MCF 10A (cell line): ENCODE measurements around the gene PTH2. TPM values are rescaled to one million over a fixed set of nuclear protein-coding genes. Genes with fewer than 3 reads are reported as not detected.

Experiments used
- BruUV-seq: library from RNA; stranded (reverse); fragments of 400-500 nt; replicated peaks from 2 replicates; lab custom pipeline; 2021; lab: Mats Ljungman, UMichigan
- CTCF ChIA-PET: fragments of 300-600 bp; sonication (Branson Sonifier 250); formaldehyde crosslinking; extraction: SDS; loops from one replicate; lab custom pipeline; 2021; ENCODE audit warnings: antibody characterized with exemption, inconsistent platforms; lab: Yijun Ruan, JAX
- POLR2A ChIA-PET: fragments of 300-600, 350-650 bp; sonication (Branson Sonifier 250); formaldehyde crosslinking; extraction: SDS; loops from one replicate; lab custom pipeline; 2020; ENCODE audit warnings: antibody characterized with exemption, inconsistent platforms; lab: Yijun Ruan, JAX
- DNase-seq: peaks from one replicate; pipeline ENCODE4 v3.0.0-alpha.2; 2018; ENCODE audit not compliant: unreplicated experiment
- H3K27ac Mint-ChIP-seq: one replicate; pipeline ENCODE4 v1.8.0; 2022; ENCODE audit warnings: mild to moderate bottlenecking, low read depth, mixed read lengths; ENCODE audit not compliant: unreplicated experiment
- H3K27me3 Mint-ChIP-seq: one replicate; pipeline ENCODE4 v1.8.0; 2022; ENCODE audit warnings: mixed read lengths; ENCODE audit not compliant: insufficient read depth, unreplicated experiment
- H3K36me3 Mint-ChIP-seq: one replicate; pipeline ENCODE4 v1.8.0; 2022; ENCODE audit warnings: mild to moderate bottlenecking, moderate library complexity, mixed read lengths; ENCODE audit not compliant: insufficient read depth, unreplicated experiment
- H3K4me1 Mint-ChIP-seq: one replicate; pipeline ENCODE4 v1.8.0; 2022; ENCODE audit warnings: mixed read lengths; ENCODE audit not compliant: insufficient read depth, unreplicated experiment
- H3K4me3 Mint-ChIP-seq: one replicate; pipeline ENCODE4 v1.8.0; 2022; ENCODE audit warnings: mild to moderate bottlenecking, moderate library complexity, mixed read lengths; ENCODE audit not compliant: unreplicated experiment
- H3K9me3 Mint-ChIP-seq: one replicate; pipeline ENCODE4 v1.8.0; 2022; ENCODE audit warnings: mixed read lengths; ENCODE audit not compliant: unreplicated experiment
- CTCF ChIP-seq: fragments of 200-600 bp; IDR thresholded peaks from one replicate; pipeline ENCODE4 v1.8.0; 2022; ENCODE audit warnings: antibody characterized with exemption, mild to moderate bottlenecking; ENCODE audit not compliant: unreplicated experiment
- intact Hi-C: fragments of 100-400 bp; cut with micrococcal nuclease; formaldehyde crosslinking; loops from 2 replicates; pipeline ENCODE4 v1.14.1; 2022
- total RNA-seq: library from RNA; stranded (reverse); gene quantifications from 2 replicates; pipeline ENCODE4 v1.2.3, GENCODE V29; 2022

The PTH2 gene
- total RNA-seq, 1 experiment from 2014 or later = not detected

GRCh38 chr19:49393881-49394280, 29.4 kb downstream of the PTH2 start:
- no TSS peak for BruUV-seq
- intact Hi-C loops = no loop called here
- TF ChIP-seq CTCF = no peak
- DNase-seq = no peak
- peaks cover 10% of the 10 kb centered on the region for H3K4me1 Mint-ChIP-seq
- H3K4me3 Mint-ChIP-seq = no peak overlapping the region
- CTCF ChIA-PET = interaction anchor here (0.6 to 4.5 kb wide), 9 partner anchors 15 to 58 kb away, joined by 3 to 30 read pairs (median 3); partner anchors contain the start of genes GFY and PIH1D1
- POLR2A ChIA-PET = interaction anchor here (0.6 kb wide), 1 partner anchor 1190 kb away, joined by 3 read pairs; no protein-coding TSS in a partner anchor
- H3K27ac Mint-ChIP-seq = no peak overlapping the region
- H3K9me3 Mint-ChIP-seq = no peaks in the 10 kb centered on the region
- no peaks in the 10 kb centered on the region for H3K36me3 Mint-ChIP-seq
- H3K27me3 Mint-ChIP-seq = peaks cover 37% of the 10 kb centered on the region

DNA sequence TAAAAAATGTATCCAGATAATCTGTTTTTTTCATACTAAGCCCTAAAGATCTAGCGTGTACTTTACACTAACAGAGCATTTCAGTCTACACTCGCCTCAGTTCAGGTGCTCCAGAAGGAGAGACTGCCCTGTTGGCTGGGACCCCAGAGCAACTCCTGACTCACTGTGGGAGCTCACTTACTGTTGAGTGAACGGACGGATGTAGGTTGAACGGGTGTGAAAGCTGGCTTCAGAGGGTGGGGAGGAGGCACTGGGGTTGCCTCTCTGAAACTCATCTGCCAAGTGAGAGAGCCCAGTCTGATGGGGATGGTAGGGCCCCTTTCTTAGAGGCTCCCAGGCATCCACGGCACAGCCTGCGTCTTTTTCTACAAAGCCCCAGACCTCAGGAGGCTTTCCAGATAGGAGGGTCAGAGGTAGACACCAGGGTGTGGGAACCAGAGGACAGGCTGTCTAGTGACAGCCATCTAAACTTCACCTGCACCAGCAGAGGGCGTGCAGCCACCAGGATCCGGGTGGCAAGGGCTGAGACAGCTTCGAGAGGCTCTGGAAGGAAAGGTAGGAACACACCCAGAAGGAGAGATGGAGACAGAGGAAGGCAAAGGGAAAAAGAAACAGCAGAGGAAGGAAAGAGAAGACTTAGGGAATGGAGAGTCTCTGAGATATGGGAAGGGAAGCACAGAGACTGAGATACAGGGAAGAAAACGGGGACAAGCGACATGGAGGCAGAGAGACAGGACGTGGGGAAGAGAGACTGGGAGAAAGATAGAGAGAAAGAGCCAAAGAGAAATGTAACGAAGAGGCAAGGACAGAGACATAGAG, 31.5 kb downstream of the PTH2 start:
- H3K9me3 Mint-ChIP-seq = no peaks in the 10 kb centered on the region
- ChIA-PET CTCF (interaction anchor here (0.6 to 4.5 kb wide), 33 partner anchors 8 to 852 kb away, joined by 3 to 30 read pairs (median 4); partner anchors contain the start of genes DKKL1, GFY, PIH1D1 and SLC17A7), POLR2A (interaction anchor here (0.7 to 1.7 kb wide), 5 partner anchors 17 to 112 kb away, joined by 3 to 7 read pairs (median 3); no protein-coding TSS in a partner anchor)
- H3K4me3 Mint-ChIP-seq = no peak overlapping the region
- peak; percentile 92 for TF ChIP-seq CTCF
- peak; percentile 86 for DNase-seq
- intact Hi-C loops = loop anchor here (1.0 kb wide), 3 partner anchors 39 to 125 kb away; no protein-coding TSS in a partner anchor
- peaks cover 6% of the 10 kb centered on the region for H3K4me1 Mint-ChIP-seq
- no TSS peak for BruUV-seq
- peaks cover 23% of the 10 kb centered on the region for H3K27me3 Mint-ChIP-seq
- H3K36me3 Mint-ChIP-seq = no peaks in the 10 kb centered on the region
- H3K27ac Mint-ChIP-seq = no peak overlapping the region

GRCh38 chr19:49390929-49391359, 32.3 kb downstream of the PTH2 start:
- Mint-ChIP-seq H3K9me3 (no peaks in the 10 kb centered on the region), H3K4me1 (peaks cover 6% of the 10 kb centered on the region), H3K27me3 (peaks cover 23% of the 10 kb centered on the region), H3K27ac (no peak overlapping the region), H3K36me3 (no peaks in the 10 kb centered on the region), H3K4me3 (no peak overlapping the region)
- ChIA-PET CTCF (interaction anchor here (0.7 to 4.5 kb wide), 26 partner anchors 8 to 165 kb away, joined by 3 to 30 read pairs (median 4); partner anchors contain the start of genes DKKL1, GFY, PIH1D1 and SLC17A7), POLR2A (interaction anchor here (1.1 to 1.7 kb wide), 3 partner anchors 17 to 54 kb away, joined by 3 to 7 read pairs (median 4); no protein-coding TSS in a partner anchor)
- intact Hi-C loops = no loop called here
- no TSS peak for BruUV-seq
- no peak for TF ChIP-seq CTCF
- no peak for DNase-seq
